Measurements from ENCODE around the gene SAMHD1. TPM values are rescaled to one million over a fixed set of nuclear protein-coding genes. Genes with fewer than 3 reads are reported as not detected.

SAMHD1 gene
- total and polyA plus RNA-seq, 2 of the 13 experiments (the other 11 are each of a cell fraction or from before 2014, with no cell fraction given): 16.9 to 43.5 TPM

DNA sequence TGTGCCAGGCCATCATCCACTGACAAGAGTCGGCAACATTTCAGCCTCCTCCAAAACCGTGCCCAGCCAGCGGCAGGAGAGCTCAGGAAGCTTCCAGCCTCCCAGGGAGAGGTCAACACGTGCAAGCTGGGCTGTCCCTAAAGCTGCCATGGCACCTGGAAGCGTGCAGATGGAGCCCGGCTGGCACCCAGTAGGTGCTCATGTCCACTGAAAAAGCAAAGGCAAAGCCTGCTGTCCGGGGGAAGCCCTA, 90.0 kb downstream of the SAMHD1 start (continued):
- TF ChIP-seq SPEN (CRISPR knock-in tag; IDR thresholded peaks at IDR 0.05; ENCODE audit: low read depth): no peak
- no peak for TF ChIP-seq JUND (CRISPR knock-in tag; IDR thresholded peaks at IDR 0.05)
- TF ChIP-seq, protein P1, sequence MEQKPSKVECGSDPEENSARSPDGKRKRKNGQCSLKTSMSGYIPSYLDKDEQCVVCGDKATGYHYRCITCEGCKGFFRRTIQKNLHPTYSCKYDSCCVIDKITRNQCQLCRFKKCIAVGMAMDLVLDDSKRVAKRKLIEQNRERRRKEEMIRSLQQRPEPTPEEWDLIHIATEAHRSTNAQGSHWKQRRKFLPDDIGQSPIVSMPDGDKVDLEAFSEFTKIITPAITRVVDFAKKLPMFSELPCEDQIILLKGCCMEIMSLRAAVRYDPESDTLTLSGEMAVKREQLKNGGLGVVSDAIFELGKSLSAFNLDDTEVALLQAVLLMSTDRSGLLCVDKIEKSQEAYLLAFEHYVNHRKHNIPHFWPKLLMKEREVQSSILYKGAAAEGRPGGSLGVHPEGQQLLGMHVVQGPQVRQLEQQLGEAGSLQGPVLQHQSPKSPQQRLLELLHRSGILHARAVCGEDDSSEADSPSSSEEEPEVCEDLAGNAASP (CRISPR knock-in tag; IDR thresholded peaks at IDR 0.05; ENCODE audit: borderline replicate concordance): 0 out of 2 replicates have a peak, but pooled peaks have one; percentile 15
- peak; percentile 76; the same call in 1 of the 2 replicates for TF ChIP-seq ZBTB38 (CRISPR knock-in tag; IDR thresholded peaks at IDR 0.05)
- no peak for TF ChIP-seq REPIN1 (CRISPR knock-in tag; IDR thresholded peaks at IDR 0.05; ENCODE audit: borderline replicate concordance, low read depth)
- no peak for TF ChIP-seq ZNF331 (CRISPR knock-in tag; IDR thresholded peaks at IDR 0.05)
- TF ChIP-seq, protein P2, sequence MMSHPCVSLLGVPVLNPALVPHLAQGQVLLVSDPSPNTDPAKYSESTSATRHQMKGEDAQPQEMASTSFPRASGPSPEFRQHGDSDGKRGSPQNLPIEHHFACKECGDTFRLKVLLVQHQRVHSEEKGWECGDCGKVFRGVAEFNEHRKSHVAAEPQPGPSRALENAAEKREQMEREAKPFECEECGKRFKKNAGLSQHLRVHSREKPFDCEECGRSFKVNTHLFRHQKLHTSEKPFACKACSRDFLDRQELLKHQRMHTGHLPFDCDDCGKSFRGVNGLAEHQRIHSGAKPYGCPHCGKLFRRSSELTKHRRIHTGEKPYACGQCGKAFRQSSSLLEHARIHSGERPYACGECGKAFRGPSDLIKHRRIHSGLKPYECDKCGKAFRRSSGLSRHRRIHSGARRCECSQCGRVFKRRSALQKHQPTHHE (CRISPR knock-in tag; IDR thresholded peaks at IDR 0.05; ENCODE audit: borderline replicate concordance): no peak
- 0 out of 2 replicates have a peak, but pooled peaks have one; percentile 16 for TF ChIP-seq TSC22D2 (CRISPR knock-in tag; IDR thresholded peaks at IDR 0.05; ENCODE audit: borderline replicate concordance)
- 0 out of 2 replicates have a peak, but pooled peaks have one; percentile 28 for TF ChIP-seq ZNF550 (CRISPR knock-in tag; IDR thresholded peaks at IDR 0.05; ENCODE audit: borderline replicate concordance)
- TF ChIP-seq PLRG1 (conservative IDR thresholded peaks at IDR 0.05): no peak
- 0 out of 2 replicates have a peak, but pooled peaks have one; percentile 52 for TF ChIP-seq ZC3H13 (CRISPR knock-in tag; IDR thresholded peaks at IDR 0.05)
- no peak for TF ChIP-seq NR3C1 (CRISPR knock-in tag; IDR thresholded peaks at IDR 0.05)
- TF ChIP-seq, protein P3, sequence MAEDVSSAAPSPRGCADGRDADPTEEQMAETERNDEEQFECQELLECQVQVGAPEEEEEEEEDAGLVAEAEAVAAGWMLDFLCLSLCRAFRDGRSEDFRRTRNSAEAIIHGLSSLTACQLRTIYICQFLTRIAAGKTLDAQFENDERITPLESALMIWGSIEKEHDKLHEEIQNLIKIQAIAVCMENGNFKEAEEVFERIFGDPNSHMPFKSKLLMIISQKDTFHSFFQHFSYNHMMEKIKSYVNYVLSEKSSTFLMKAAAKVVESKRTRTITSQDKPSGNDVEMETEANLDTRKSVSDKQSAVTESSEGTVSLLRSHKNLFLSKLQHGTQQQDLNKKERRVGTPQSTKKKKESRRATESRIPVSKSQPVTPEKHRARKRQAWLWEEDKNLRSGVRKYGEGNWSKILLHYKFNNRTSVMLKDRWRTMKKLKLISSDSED (CRISPR knock-in tag; IDR thresholded peaks at IDR 0.05): no peak
- TF ChIP-seq, protein P4, sequence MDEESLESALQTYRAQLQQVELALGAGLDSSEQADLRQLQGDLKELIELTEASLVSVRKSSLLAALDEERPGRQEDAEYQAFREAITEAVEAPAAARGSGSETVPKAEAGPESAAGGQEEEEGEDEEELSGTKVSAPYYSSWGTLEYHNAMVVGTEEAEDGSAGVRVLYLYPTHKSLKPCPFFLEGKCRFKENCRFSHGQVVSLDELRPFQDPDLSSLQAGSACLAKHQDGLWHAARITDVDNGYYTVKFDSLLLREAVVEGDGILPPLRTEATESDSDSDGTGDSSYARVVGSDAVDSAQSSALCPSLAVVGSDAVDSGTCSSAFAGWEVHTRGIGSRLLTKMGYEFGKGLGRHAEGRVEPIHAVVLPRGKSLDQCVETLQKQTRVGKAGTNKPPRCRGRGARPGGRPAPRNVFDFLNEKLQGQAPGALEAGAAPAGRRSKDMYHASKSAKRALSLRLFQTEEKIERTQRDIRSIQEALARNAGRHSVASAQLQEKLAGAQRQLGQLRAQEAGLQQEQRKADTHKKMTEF (CRISPR knock-in tag; IDR thresholded peaks at IDR 0.05): 0 out of 2 replicates have a peak, but pooled peaks have one; percentile 26
- TF ChIP-seq ZNF354B (CRISPR knock-in tag; IDR thresholded peaks at IDR 0.05): 0 out of 2 replicates have a peak, but pooled peaks have one; percentile 4
- TF ChIP-seq HOXA9 (CRISPR knock-in tag; IDR thresholded peaks at IDR 0.05; ENCODE audit: borderline replicate concordance): no peak
- TF ChIP-seq, protein P5, sequence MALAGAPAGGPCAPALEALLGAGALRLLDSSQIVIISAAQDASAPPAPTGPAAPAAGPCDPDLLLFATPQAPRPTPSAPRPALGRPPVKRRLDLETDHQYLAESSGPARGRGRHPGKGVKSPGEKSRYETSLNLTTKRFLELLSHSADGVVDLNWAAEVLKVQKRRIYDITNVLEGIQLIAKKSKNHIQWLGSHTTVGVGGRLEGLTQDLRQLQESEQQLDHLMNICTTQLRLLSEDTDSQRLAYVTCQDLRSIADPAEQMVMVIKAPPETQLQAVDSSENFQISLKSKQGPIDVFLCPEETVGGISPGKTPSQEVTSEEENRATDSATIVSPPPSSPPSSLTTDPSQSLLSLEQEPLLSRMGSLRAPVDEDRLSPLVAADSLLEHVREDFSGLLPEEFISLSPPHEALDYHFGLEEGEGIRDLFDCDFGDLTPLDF (CRISPR knock-in tag; IDR thresholded peaks at IDR 0.05): no peak
- TF ChIP-seq MEIS2 (CRISPR knock-in tag; IDR thresholded peaks at IDR 0.05): no peak
- TF ChIP-seq RFXANK (CRISPR knock-in tag; IDR thresholded peaks at IDR 0.05): 0 out of 2 replicates have a peak, but pooled peaks have one; percentile 6
- TF ChIP-seq NCOR1 (IDR thresholded peaks at IDR 0.05; ENCODE audit: borderline replicate concordance, low read length): no peak
- TF ChIP-seq YEATS2 (CRISPR knock-in tag; IDR thresholded peaks at IDR 0.05; ENCODE audit: borderline replicate concordance): peak; percentile 0; the same call in 1 of the 2 replicates
- 0 out of 2 replicates have a peak, but pooled peaks have one; percentile 41 for TF ChIP-seq NFIB (CRISPR knock-in tag; IDR thresholded peaks at IDR 0.05; ENCODE audit: borderline replicate concordance)
